Measurements from ENCODE around the gene RNF182.
"Not testable (repeated sequence)": the region's sequence is repeated elsewhere in the genome, so short reads cannot be mapped to it uniquely, and the experiment has no call there.

The RNF182 gene

GRCh38 chr6:13972602-13973001, 47.9 kb downstream of the RNF182 start:
- DNase-seq: not testable (repeated sequence)

DNA sequence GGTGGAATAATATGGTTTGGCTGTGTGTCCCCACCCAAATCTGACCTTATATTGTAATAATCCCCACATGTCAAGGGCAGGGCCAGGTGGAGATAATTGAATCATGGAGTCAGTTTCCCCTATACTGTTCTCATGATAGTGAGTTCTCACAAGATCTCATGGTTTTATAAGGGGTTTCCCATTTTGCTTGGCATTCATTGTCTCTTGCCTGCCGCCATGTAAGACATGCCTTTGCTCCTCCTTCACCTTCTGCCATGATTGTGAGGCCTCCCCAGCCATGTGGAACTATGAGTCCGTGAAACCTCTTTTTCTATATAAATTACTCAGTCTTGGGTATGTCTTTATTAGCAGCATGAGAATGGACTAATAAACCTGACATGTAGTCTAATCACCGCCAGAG, 48.7 kb downstream of the RNF182 start:
- not testable (repeated sequence) for DNase-seq

DNA sequence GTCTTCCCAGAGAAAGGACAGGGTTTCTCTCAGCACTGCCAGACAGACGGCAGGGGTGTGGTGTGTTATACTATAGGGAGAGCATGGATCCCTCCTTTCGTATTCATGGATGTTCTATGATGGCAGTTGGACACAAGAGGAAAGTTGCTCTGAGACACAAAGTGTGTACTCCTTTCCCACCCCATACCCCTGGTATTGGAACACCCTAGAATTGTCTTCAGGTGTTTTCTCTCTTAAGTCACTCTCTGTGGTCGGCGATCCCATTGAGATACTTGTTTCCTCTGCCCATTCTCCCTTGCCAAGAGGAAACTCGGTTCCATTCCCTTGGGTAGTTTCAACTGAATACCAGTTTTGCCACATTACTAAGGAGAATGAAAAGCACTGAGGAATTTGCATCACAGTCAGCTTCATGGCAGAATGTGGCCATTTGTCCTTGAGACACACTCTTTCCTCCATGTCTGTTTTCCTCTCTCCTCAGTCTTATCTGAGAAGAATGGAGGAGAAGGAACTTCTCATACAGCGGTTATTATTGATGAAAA, 53.4 kb downstream of the RNF182 start:
- no peak for DNase-seq

GRCh38 chr6:13978787-13979186, 54.0 kb downstream of the RNF182 start:
- DNase-seq: no peak

DNA sequence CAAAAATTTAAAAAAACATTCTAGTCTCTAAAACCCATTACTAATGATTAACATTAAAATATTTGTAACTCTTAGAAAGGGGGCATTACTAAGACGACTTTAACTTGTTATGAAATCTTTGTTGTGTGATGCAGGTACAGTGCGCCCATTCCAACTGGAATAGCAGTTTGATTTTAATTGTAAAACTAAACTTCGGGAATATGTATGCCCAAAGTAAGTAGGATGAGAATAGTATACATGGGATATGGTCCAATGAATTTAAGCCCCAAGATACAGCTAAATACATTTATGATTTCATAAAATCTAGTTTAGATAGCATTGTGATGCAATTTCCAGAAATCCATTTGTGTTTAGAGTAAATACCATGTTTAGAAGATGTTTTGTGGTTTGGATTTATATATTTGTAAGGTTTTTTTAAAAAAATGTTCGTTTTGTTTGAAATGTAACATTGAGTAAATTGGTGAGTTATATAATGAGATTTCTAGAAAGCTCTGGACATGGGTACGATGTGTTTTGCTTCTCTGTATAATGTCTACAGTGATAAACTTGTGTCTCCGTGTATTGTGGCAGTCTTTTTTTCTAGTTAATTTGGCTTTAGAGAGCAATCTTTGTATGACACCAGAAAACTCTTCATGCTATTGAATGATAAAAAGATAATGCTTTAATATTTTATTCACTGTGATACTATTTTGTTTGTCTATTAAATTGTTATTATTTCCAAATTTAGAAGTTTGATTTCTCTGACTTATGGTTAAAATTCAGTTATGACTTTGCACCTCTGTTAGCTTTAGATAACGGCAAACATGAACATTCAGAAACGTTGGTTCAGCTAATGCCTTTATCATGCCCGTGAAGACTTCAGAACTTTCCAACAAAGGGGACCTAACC, 54.8 kb downstream of the RNF182 start:
- no peak for DNase-seq

DNA sequence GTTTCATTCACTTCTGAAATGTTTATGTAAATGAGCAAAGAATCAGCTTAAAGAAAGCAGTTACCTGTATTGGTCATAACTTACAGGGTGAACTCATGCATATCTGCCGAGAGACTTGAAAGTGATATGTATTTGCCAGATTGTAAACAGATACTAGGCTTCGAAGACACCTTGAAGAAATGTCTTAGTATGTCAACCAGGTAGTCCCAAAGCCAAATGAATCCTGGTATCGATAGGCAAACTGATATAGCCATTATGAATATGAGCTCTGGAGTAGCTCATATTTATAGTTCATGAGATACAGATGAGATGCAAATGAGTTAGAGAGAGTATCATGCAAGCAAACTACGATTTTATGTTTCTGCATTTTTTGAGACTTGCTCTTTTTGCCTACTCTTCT, 55.8 kb downstream of the RNF182 start:
- no peak for DNase-seq

DNA sequence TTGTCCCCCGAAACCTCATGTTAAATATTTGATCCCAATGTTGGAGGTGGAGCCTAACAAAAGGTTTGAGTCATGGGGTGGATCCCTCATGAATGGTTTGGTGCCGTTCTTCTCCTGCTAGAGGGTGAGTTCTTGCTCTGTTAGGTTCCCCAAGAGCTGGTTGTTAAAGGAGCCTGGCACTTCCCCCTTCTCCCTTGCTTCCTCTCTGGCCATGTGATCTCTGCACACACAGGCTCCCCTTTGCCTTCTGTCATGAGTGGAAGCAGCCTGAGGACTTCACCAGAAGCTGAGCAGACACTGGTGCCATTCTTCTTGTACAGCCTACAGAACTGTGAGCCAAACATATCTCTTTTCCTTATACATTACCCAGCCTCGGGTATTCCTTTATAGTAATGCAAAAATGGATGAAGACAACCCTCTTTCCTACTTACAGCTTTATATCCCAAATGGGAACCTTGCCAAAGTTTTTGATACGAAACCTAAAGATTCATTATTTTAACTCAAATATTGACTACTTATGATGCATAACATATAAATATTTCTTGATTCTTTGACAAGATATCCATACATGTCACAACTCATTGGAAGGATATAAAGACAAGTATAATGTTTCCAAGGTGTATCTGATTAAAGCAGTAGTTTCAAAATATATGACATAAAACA, 61.0 kb downstream of the RNF182 start:
- no peak for DNase-seq

DNA sequence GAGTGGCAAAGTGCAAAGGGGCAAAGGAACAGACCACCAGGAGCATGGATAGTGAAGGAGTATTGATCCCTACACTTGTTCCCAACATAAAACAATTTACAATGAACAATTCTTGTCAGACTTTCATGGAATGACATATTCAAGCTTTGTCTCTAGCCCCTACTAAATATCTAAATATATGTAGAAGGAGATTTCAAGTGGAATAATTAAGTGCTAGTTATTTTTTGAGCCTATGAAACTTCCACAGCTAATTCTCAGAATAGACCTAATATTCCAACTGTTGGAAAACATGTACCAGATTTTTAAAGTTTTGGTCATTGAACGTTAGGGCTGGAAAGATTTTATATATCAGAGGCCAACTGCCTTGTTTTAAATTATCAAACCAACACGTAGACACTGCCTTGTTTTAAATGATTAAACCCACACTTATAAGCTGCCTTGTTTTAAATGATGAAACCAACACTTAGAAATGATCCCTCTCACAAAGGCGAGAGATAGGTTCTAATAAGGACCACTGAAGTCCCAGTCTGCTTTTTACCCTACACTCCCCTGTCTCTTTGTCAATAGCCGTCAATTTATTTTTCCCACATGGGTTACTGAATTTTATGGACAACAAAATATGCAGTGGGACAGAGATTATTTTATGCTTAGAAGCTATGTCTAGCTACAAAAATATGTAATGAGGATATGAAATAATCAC, 62.1 kb downstream of the RNF182 start:
- no peak for DNase-seq

DNA sequence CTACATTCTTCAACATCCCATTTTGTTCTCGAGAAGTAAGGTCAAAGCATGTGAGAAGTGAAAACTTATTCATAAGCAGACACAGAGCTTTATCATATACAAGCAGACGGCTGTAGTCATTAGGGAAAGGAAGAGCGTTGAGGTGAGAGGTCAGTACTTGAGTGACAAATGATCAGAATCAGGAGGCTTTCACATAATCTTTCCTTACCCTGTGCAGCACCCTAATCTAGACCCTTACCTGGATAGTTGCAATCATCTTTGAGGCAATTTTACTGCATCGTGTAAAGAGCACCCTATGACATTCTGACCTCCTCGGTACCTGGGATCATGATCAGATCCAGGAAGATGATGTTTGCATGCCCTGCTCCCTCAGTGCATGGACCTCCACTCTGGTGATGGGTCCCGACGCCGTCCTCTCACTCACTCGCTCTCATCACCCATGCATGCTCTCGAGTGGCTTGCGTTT, 62.7 kb downstream of the RNF182 start:
- no peak for DNase-seq

GRCh38 chr6:13988049-13988738, 63.4 kb downstream of the RNF182 start:
- no peak for DNase-seq

DNA sequence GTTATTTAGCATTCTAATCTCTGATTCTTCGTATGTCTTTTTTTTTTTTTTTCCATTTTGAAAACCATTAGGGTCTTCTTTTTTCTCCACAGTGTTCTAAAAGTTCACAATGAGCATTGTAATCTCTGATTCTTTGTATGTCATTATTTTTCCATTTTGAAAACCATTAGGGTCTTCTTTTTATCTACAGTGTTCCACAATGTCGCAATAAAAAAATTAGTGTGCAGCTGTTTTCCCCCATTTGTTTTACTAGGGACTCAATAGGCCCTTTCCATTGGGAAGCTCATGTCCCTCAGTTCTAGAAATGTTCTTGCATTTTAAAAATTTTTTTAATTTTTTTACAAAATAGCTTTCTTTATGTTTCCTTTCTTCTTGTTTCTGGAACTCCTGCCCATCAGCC, 64.2 kb downstream of the RNF182 start:
- DNase-seq: no peak

GRCh38 chr6:13989496-13990144, 64.9 kb downstream of the RNF182 start:
- no peak for DNase-seq

DNA sequence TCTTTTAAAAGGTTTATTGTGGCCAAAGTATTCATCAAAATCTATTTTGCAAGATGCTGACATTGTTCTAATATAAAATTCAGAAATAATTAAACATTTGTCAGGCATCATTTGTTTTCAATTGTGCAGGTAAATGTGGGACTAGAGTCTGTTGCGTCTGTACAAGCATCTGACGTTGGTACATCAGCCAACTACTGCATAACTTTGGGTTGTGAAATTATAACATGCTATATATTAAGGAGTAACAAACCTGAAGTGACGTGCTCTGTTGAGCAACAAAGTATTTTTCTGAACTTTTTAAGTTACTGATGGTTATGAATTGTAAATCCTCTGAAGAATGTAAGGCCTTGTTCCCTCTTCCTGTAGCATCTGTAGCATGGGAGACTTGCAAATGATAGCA, 66.0 kb downstream of the RNF182 start:
- DNase-seq: no peak

GRCh38 chr6:13991393-13991792, 66.6 kb downstream of the RNF182 start:
- DNase-seq: no peak

- DNase-seq: no peak
Observed at GRCh38 chr6:13992417-13993055, 67.8 kb downstream of the RNF182 start.

GRCh38 chr6:13993416-13993815, 68.7 kb downstream of the RNF182 start:
- DNase-seq: no peak

- no peak for DNase-seq
Observed at GRCh38 chr6:13998356-13998755, 73.6 kb downstream of the RNF182 start.

GRCh38 chr6:14000901-14001300, 76.1 kb downstream of the RNF182 start:
- DNase-seq: no peak

GRCh38 chr6:14001329-14002012, 76.7 kb downstream of the RNF182 start:
- DNase-seq: no peak

DNA sequence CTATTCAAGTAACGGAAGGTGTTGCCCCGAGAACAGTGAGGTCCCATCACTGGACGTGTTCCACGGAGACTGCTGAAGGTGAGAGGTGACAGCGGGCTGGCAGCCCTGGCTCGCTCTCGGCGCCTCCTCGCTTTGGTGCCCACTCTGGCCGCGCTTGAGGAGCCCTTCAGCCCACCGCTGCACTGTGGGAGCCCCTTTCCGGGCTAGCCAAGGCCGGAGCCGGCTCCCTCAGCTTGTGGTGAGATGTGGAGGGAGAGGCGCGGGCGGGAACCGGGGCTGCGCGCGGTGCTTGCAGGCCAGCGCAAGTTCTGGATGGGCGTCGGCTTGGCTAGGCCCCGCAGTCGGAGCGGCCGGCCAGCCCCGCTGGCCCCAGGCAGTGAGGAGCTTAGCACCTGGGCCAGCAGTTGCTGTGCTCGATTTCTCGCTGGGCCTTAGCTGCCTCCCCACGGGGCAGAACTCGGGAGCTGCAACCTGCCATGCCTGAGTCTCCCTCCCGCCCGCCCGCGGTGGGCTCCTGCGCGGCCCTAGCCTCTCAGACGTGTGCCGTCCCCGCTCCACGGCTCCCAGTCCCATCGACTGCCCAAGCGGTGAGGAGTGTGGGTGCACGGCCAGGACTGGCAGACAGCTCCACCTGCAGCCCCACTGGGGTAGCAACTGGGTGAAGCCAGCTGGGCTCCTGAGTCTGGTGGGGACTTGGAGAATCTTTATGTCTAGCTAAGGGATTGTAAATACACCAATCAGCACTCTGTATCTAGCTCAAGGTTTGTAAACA, 77.6 kb downstream of the RNF182 start:
- DNase-seq: no peak

All from NCI-H1436 (cell line).